GM12875 (cell line): ENCODE measurements around the gene BNIP5.

Source experiments
- H3K4me3 ChIP-seq: one replicate; pipeline ENCODE4 v1.5.1; 2011; ENCODE audit warnings: low read depth, low read length, control low read depth
- CTCF ChIP-seq: IDR thresholded peaks from 2 replicates; pipeline ENCODE4 v1.5.1; 2011; ENCODE audit warnings: low read depth, mild to moderate bottlenecking, control low read depth, inconsistent platforms, low read length, moderate library complexity, borderline replicate concordance; ENCODE audit not compliant: insufficient read depth

Gene BNIP5

GRCh38 chr6:36266913-36267644 lies 69.6 kb downstream of the BNIP5 start:
- no peak for TF ChIP-seq CTCF

More at GRCh38 chr6:36266913-36267644, 69.6 kb downstream of the BNIP5 start:
- H3K4me3 ChIP-seq = no peak overlapping the region
